Chondrocyte (in vitro differentiated cells): Measurements from ENCODE around the gene PRXL2B. TPM values are rescaled to one million over a fixed set of nuclear protein-coding genes. Genes with fewer than 3 reads are reported as not detected.
A peak's percentile ranks its signal among the peaks of the same experiment; 100 is the strongest.
"Not testable (repeated sequence)": the region's sequence is repeated elsewhere in the genome, so short reads cannot be mapped to it uniquely, and the experiment has no call there.

Experiments
- DNase-seq: peaks from one replicate; pipeline ENCODE4 v3.0.0; 2021; ENCODE audit warnings: mixed read lengths, low spot score
- H3K27ac Mint-ChIP-seq: one replicate; pipeline ENCODE4 v1.8.0; 2021; ENCODE audit warnings: mild to moderate bottlenecking, moderate library complexity, mixed read lengths; ENCODE audit not compliant: unreplicated experiment
- H3K27me3 Mint-ChIP-seq: 2 replicates; pipeline ENCODE4 v1.8.0; 2021; ENCODE audit warnings: low read depth, mixed read lengths
- H3K36me3 Mint-ChIP-seq: 2 replicates; pipeline ENCODE4 v1.8.0; 2021; ENCODE audit warnings: low read depth, mixed read lengths
- H3K4me1 Mint-ChIP-seq: 2 replicates; pipeline ENCODE4 v1.8.0; 2021; ENCODE audit warnings: low read depth, mild to moderate bottlenecking, mixed read lengths
- H3K4me3 Mint-ChIP-seq: one replicate; pipeline ENCODE4 v1.8.0; 2021; ENCODE audit warnings: mild to moderate bottlenecking, moderate library complexity, mixed read lengths; ENCODE audit not compliant: unreplicated experiment
- H3K9me3 Mint-ChIP-seq: 2 replicates; pipeline ENCODE4 v1.8.0; 2021; ENCODE audit warnings: low read depth, mixed read lengths
- CTCF ChIP-seq: fragments of 200-600 bp; sonication (generic); IDR thresholded peaks from 2 replicates; pipeline ENCODE4 v1.5.0; 2021; ENCODE audit warnings: antibody characterized with exemption, mild to moderate bottlenecking, moderate library complexity
- total RNA-seq: library from RNA; stranded (reverse); gene quantifications from 3 replicates; pipeline ENCODE4 v1.2.1, GENCODE V29; 2021

Gene PRXL2B
- total RNA-seq, 1 donor from 2014 or later, result 25.6 TPM

GRCh38 chr1:2548068-2548589, 38.4 kb upstream of the PRXL2B start:
- Mint-ChIP-seq H3K4me3 (no peak overlapping the region), H3K9me3 (no peaks in the 10 kb centered on the region), H3K36me3 (no peaks in the 10 kb centered on the region), H3K27me3 (no peaks in the 10 kb centered on the region), H3K4me1 (peaks cover 6% of the 10 kb centered on the region), H3K27ac (no peak overlapping the region)
- no peak for DNase-seq
- peak; percentile 95 for TF ChIP-seq CTCF

GRCh38 chr1:2549367-2550029, 37.1 kb upstream of the PRXL2B start:
- not testable (repeated sequence) for H3K27me3 Mint-ChIP-seq, H3K4me3 Mint-ChIP-seq, H3K9me3 Mint-ChIP-seq, H3K36me3 Mint-ChIP-seq, H3K27ac Mint-ChIP-seq, H3K4me1 Mint-ChIP-seq, DNase-seq

GRCh38 chr1:2550309-2550861, 36.2 kb upstream of the PRXL2B start:
- not testable (repeated sequence) for DNase-seq, H3K36me3 Mint-ChIP-seq, H3K27me3 Mint-ChIP-seq, H3K4me1 Mint-ChIP-seq, H3K27ac Mint-ChIP-seq, H3K4me3 Mint-ChIP-seq, H3K9me3 Mint-ChIP-seq

GRCh38 chr1:2551544-2551943, 35.0 kb upstream of the PRXL2B start:
- not testable (repeated sequence) for H3K9me3 Mint-ChIP-seq, H3K27ac Mint-ChIP-seq, H3K27me3 Mint-ChIP-seq, H3K36me3 Mint-ChIP-seq, DNase-seq, H3K4me3 Mint-ChIP-seq
- peaks cover 16% of the 10 kb centered on the region for H3K4me1 Mint-ChIP-seq

- no peak overlapping the region for H3K4me3 Mint-ChIP-seq
- H3K4me1 Mint-ChIP-seq, result peaks cover 13% of the 10 kb centered on the region
- H3K27ac Mint-ChIP-seq, result no peak overlapping the region
- no peaks in the 10 kb centered on the region for H3K27me3 Mint-ChIP-seq
- H3K9me3 Mint-ChIP-seq, result no peaks in the 10 kb centered on the region
- DNase-seq, result no peak
- no peak for TF ChIP-seq CTCF
- H3K36me3 Mint-ChIP-seq, result no peaks in the 10 kb centered on the region
Measured at GRCh38 chr1:2552189-2552588, 34.4 kb upstream of the PRXL2B start.

GRCh38 chr1:2553076-2553475, 33.5 kb upstream of the PRXL2B start:
- DNase-seq, H3K36me3 Mint-ChIP-seq, H3K4me3 Mint-ChIP-seq, H3K27me3 Mint-ChIP-seq, H3K27ac Mint-ChIP-seq, H3K9me3 Mint-ChIP-seq: not testable (repeated sequence)
- peaks cover 12% of the 10 kb centered on the region for H3K4me1 Mint-ChIP-seq

GRCh38 chr1:2553871-2554620, 32.5 kb upstream of the PRXL2B start:
- no peak overlapping the region for H3K4me3 Mint-ChIP-seq
- no peaks in the 10 kb centered on the region for H3K9me3 Mint-ChIP-seq
- no peaks in the 10 kb centered on the region for H3K27me3 Mint-ChIP-seq
- DNase-seq, result no peak
- peaks cover 12% of the 10 kb centered on the region for H3K4me1 Mint-ChIP-seq
- no peak for TF ChIP-seq CTCF
- H3K27ac Mint-ChIP-seq, result no peak overlapping the region
- no peaks in the 10 kb centered on the region for H3K36me3 Mint-ChIP-seq
